Adrenal gland (tissue), 5 donors: ENCODE data around the gene TNNT3.

ENCODE experiments used
- CTCF ChIP-seq, 6 experiments: fragments of 450-650 bp in 4 of 6; fragments of 200-600 bp in 2 of 6; sonication (generic) in 1 of 6; IDR thresholded peaks; 1 replicate in 5 of 6; 2 replicates in 1 of 6; pipeline versions ENCODE4 v1.5.1 to v1.8.0; 2016 to 2021; ENCODE audit warnings: antibody characterized with exemption in 6 of 6, mild to moderate bottlenecking in 2 of 6, moderate library complexity in 1 of 6
- POLR2A ChIP-seq, 2 donors: fragments of 450-650 bp; IDR thresholded peaks; one replicate each; pipeline ENCODE4 v1.6.1; 2017; ENCODE audit warnings: antibody characterized with exemption in 2 of 2, mild to moderate bottlenecking in 2 of 2, moderate library complexity in 1 of 2
- donor health status: DM: no; HTN: no; CAD: no.

- TF ChIP-seq POLR2A (IDR thresholded peaks at IDR 0.05) (no peak), CTCF (IDR thresholded peaks at IDR 0.05) (no peak)
These were observed 31.8 kb upstream of the TNNT3 start for GRCh38 chr11:1887451-1888346.
